ENCODE data around the gene KRTAP15-1.

The KRTAP15-1 gene

GRCh38 chr21:30468900-30469714 lies 29.0 kb downstream of the KRTAP15-1 start:
- TF ChIP-seq SIN3A (IDR thresholded peaks at IDR 0.05; ENCODE audit: borderline replicate concordance, insufficient read depth, low read length) (no peak), FOXP2 (optimal IDR thresholded peaks at IDR 0.05; ENCODE audit: borderline replicate concordance, extremely low read depth, extremely low read length, insufficient read depth) (no peak), REST (IDR thresholded peaks at IDR 0.05; ENCODE audit: insufficient read depth in 1 of 2, low read depth in 2 of 2, low read length in 2 of 2) (no peak), POLR2AphosphoS5 (IDR thresholded peaks at IDR 0.05; ENCODE audit: low read depth, low read length) (no peak)

GRCh38 chr21:30478004-30478403 lies 37.9 kb downstream of the KRTAP15-1 start:
- no peak for TF ChIP-seq FOXP2 (optimal IDR thresholded peaks at IDR 0.05; ENCODE audit: borderline replicate concordance, extremely low read depth, extremely low read length, insufficient read depth)
- TF ChIP-seq POLR2AphosphoS5 (IDR thresholded peaks at IDR 0.05; ENCODE audit: low read depth, low read length) = no peak
- TF ChIP-seq REST (IDR thresholded peaks at IDR 0.05; ENCODE audit: insufficient read depth in 1 of 2, low read depth in 2 of 2, low read length in 2 of 2) = no peak
- TF ChIP-seq TAF1 (IDR thresholded peaks at IDR 0.05; ENCODE audit: borderline replicate concordance, insufficient read depth, low read length) = no peak
- no peak for TF ChIP-seq SIN3A (IDR thresholded peaks at IDR 0.05; ENCODE audit: borderline replicate concordance, insufficient read depth, low read length)

GRCh38 chr21:30479259-30479658 lies 39.2 kb downstream of the KRTAP15-1 start:
- TF ChIP-seq FOXP2 (optimal IDR thresholded peaks at IDR 0.05; ENCODE audit: borderline replicate concordance, extremely low read depth, extremely low read length, insufficient read depth) (no peak), SIN3A (IDR thresholded peaks at IDR 0.05; ENCODE audit: borderline replicate concordance, insufficient read depth, low read length) (no peak), TAF1 (IDR thresholded peaks at IDR 0.05; ENCODE audit: borderline replicate concordance, insufficient read depth, low read length) (no peak), REST (IDR thresholded peaks at IDR 0.05; ENCODE audit: insufficient read depth in 1 of 2, low read depth in 2 of 2, low read length in 2 of 2) (no peak), POLR2AphosphoS5 (IDR thresholded peaks at IDR 0.05; ENCODE audit: low read depth, low read length) (no peak)

GRCh38 chr21:30480145-30480544 lies 40.1 kb downstream of the KRTAP15-1 start, which contains the start of gene KRTAP19-1:
Gene KRTAP19-1, minus strand, starts transcription at chr21:30480367. Its CDS starts 50 bp downstream, at chr21:30480317.
- TF ChIP-seq FOXP2 (optimal IDR thresholded peaks at IDR 0.05; ENCODE audit: borderline replicate concordance, extremely low read depth, extremely low read length, insufficient read depth) (no peak), TAF1 (IDR thresholded peaks at IDR 0.05; ENCODE audit: borderline replicate concordance, insufficient read depth, low read length) (no peak), SIN3A (IDR thresholded peaks at IDR 0.05; ENCODE audit: borderline replicate concordance, insufficient read depth, low read length) (no peak), REST (IDR thresholded peaks at IDR 0.05; ENCODE audit: insufficient read depth in 1 of 2, low read depth in 2 of 2, low read length in 2 of 2) (no peak)
